ENCODE data around the gene MRPS18C.
A peak's percentile ranks its signal among the peaks of the same experiment; 100 is the strongest.
"Not testable (repeated sequence)": the region's sequence is repeated elsewhere in the genome, so short reads cannot be mapped to it uniquely, and the experiment has no call there.

MRPS18C gene

GRCh38 chr4:83486457-83487129, 30.7 kb downstream of the MRPS18C start:
- H3K36me3 ChIP-seq (replicated peaks), result no peaks in the 10 kb centered on the region
- no peak overlapping the region for H3K4me3 ChIP-seq (ENCODE audit: low read depth, low read length)
- H3K27ac ChIP-seq, result no peak overlapping the region
- H3K27me3 ChIP-seq (replicated peaks), result no peaks in the 10 kb centered on the region
- in situ Hi-C loops (cut with HindIII; ENCODE audit: low pct_ligation_motif_present, low sequenced_read_pairs), result no loop called here
- no peak for DNase-seq
- no peak for TF ChIP-seq CTCF (IDR thresholded peaks at IDR 0.05; ENCODE audit: low read depth, low read length, missing control alignments)

GRCh38 chr4:83489711-83490326, 34.0 kb downstream of the MRPS18C start:
- no peaks in the 10 kb centered on the region for H3K27me3 ChIP-seq (replicated peaks)
- in situ Hi-C loops (cut with HindIII; ENCODE audit: low pct_ligation_motif_present, low sequenced_read_pairs), result no loop called here

DNA sequence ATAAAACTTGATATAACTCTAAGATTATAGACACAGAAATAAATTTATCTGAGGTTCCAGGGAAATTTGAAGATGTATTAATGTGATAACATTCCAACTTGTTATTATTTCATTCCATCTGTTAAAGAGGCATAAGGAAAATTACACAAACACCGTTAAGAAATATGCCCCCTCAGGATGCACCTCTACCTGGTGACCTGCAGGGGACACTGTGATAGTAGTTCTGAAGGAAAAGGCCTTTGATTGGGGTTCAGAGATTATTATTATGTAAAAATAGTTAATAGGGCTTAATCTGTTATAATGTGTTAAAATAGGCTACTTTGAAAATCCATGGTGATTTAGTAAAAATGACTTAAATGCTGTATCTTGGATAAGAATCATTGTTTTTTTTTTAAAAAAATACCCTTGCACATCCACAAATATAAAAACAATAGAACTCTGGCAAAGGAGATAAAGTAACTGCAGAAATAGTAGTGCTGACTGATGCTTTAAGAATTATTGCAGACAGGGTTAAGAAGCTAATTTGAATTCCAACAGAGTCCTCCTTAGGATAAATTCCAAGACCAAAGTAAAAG, 35.1 kb downstream of the MRPS18C start:
- TF ChIP-seq CTCF (IDR thresholded peaks at IDR 0.05; ENCODE audit: low read depth, low read length, missing control alignments), result peak; percentile 87
- Histone ChIP-seq H3K36me3 (replicated peaks) (no peaks in the 10 kb centered on the region), H3K4me3 (ENCODE audit: low read depth, low read length) (no peak overlapping the region), H3K27ac (no peak overlapping the region), H3K27me3 (replicated peaks) (no peaks in the 10 kb centered on the region)
- in situ Hi-C loops (cut with HindIII; ENCODE audit: low pct_ligation_motif_present, low sequenced_read_pairs), result no loop called here
- peak; percentile 2 for DNase-seq

More at GRCh38 chr4:83489711-83490326, 34.0 kb downstream of the MRPS18C start:
- peak; percentile 2 for TF ChIP-seq CTCF (IDR thresholded peaks at IDR 0.05; ENCODE audit: low read depth, low read length, missing control alignments)
- Histone ChIP-seq H3K27ac (no peak overlapping the region), H3K36me3 (replicated peaks) (no peaks in the 10 kb centered on the region), H3K4me3 (ENCODE audit: low read depth, low read length) (no peak overlapping the region)
- DNase-seq, result no peak

DNA sequence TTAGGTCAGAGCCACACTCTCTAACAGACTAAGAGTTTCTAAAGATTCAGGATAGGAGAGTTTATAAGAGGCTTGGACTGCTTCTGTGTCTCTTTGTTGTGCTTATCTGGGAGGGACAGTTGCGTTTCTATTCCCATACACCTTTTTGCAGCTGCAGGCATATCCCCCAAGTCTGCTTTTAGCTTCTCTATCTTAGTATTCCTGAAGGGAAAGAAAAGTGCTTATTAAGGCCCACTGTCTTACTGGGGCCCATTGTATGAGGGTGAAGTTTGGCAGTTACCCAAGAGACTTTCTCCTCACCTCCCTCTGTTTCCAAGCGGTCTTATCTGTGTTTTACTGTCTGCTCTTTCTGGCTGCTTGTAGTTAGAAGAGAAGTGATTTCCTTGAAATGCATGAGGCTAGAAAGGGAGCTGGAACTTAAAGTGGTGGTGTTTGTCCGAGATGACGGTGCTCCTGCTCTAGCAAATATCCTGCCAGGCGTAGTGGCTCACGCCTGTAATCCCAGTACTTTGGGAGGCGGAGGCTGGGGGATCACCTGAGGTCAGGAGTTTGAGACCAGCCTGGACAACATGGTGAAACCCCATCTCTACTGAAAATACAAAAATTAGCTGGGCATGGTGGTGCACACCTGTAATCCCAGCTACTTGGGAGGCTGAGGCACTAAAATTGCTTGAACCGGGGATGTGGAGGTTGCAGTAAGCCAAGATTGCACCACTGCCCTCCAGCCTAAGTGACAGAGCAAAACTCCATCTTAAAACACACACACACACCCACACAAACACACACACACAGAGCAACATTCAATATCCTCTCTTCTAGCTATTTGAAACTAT, 40.4 kb downstream of the MRPS18C start:
- DNase-seq; in situ Hi-C loops (cut with HindIII; ENCODE audit: low pct_ligation_motif_present, low sequenced_read_pairs); H3K4me3 ChIP-seq (ENCODE audit: low read depth, low read length): not testable (repeated sequence)

DNA sequence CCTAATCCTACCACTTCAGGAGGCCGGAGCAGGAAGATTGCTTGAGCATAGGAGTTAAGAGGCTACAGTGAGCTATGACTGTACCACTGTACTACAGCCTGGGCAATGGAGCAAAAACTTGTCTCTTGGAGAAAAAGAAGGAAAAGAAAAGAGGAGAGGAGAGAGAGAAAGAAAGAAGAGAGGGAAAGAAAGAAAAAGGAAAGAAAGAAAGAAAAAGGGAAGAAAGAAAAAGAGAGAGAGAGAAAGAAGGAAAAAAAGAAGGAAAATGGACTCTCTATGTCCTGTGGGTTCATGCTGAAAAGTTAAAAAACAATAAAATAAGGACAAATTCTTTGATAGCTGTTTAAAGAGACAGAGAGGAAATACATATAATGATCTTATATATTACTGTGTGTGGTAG, 42.3 kb downstream of the MRPS18C start:
- Histone ChIP-seq H3K4me3 (ENCODE audit: low read depth, low read length) (no peak overlapping the region), H3K27me3 (replicated peaks) (no peaks in the 10 kb centered on the region), H3K27ac (no peak overlapping the region), H3K36me3 (replicated peaks) (no peaks in the 10 kb centered on the region)
- TF ChIP-seq CTCF (IDR thresholded peaks at IDR 0.05; ENCODE audit: low read depth, low read length, missing control alignments), result no peak
- no peak for DNase-seq
- in situ Hi-C loops (cut with HindIII; ENCODE audit: low pct_ligation_motif_present, low sequenced_read_pairs), result no loop called here

More for the DNA sequence above, 40.4 kb downstream of the MRPS18C start:
- not testable (repeated sequence) for H3K27ac ChIP-seq; H3K27me3 ChIP-seq (replicated peaks); H3K36me3 ChIP-seq (replicated peaks)

GRCh38 chr4:83501671-83502070, 45.8 kb downstream of the MRPS18C start:
- H3K4me3 ChIP-seq (ENCODE audit: low read depth, low read length); in situ Hi-C loops (cut with HindIII; ENCODE audit: low pct_ligation_motif_present, low sequenced_read_pairs); H3K27me3 ChIP-seq (replicated peaks); DNase-seq; H3K27ac ChIP-seq; H3K36me3 ChIP-seq (replicated peaks): not testable (repeated sequence)

All from brain microvascular endothelial cell (primary cell).